Measurements from ENCODE around the gene DUSP1.
"Not testable (repeated sequence)": the region's sequence is repeated elsewhere in the genome, so short reads cannot be mapped to it uniquely, and the experiment has no call there.

DUSP1 gene, protein sequence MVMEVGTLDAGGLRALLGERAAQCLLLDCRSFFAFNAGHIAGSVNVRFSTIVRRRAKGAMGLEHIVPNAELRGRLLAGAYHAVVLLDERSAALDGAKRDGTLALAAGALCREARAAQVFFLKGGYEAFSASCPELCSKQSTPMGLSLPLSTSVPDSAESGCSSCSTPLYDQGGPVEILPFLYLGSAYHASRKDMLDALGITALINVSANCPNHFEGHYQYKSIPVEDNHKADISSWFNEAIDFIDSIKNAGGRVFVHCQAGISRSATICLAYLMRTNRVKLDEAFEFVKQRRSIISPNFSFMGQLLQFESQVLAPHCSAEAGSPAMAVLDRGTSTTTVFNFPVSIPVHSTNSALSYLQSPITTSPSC

DNA sequence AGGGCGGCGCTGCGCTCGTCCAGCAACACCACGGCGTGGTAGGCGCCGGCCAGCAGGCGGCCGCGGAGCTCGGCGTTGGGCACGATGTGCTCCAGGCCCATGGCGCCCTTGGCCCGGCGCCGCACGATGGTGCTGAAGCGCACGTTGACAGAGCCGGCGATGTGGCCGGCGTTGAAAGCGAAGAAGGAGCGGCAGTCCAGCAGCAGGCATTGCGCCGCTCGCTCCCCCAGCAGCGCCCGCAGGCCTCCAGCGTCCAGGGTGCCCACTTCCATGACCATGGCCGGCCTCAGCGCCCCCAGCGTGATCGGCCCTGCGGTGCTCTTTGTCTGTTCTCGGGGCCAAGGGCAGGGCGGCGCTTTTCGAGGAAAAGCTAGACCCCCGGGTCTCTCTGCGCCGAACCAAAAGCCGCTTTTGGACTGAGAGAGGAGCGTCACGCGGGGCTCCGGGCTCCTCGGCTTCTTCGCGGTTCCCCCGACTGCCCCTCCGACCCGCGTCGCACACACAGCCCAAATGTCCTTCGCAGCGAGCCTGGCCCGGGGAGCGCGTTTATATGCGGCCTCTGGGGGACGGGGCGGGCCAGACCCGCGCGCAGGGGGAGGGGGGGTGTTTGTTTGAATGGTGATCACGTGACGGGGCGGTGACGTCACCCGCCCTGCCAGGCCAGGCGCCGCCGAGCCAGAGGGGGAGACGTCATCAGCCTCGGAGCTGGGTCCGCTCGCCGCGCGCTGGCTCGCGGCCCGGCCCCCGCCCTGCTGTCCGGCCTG lies at the start of gene DUSP1:
Gene DUSP1, minus strand, starts transcription at position 521 of the 764 bp plus-strand sequence. Its CDS starts 243 bp downstream, at position 278.
- DNase-seq: peak; percentile 98 to 99

DNA sequence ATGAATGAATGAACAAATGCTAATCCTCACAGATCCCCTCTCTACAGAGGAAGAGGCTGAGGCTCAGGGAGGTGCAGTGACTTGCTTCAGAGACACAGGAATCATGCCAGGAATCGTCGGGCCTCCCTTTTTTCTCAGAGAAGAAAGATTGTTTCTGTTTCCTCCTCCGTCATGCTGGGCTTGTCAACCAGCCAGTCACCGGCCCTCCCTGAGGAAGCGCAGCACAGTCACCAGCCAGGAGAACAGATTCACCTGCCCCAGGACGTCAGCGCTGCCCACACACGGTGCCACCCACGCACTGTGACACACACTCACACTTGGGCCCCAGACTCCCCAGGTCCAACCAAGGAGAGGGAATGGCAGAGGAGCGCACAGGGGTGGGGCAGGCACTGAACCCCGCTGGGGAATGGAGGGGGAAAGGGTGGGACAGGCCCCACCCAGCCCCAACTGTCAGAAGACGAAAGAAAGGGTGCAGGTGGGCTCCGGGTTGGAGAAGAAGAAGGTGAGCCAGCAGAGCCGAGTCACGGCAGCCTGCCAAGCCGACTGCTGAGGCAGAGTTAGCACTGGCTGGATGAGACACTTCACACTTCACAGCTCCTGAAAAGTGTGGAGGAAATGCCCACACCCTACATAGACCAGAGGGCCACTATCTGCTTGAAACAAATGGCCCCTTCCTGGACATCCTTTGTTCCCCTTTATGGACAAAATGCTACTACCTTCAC lies 49.2 kb upstream of the DUSP1 start:
- DNase-seq: no peak

DNA sequence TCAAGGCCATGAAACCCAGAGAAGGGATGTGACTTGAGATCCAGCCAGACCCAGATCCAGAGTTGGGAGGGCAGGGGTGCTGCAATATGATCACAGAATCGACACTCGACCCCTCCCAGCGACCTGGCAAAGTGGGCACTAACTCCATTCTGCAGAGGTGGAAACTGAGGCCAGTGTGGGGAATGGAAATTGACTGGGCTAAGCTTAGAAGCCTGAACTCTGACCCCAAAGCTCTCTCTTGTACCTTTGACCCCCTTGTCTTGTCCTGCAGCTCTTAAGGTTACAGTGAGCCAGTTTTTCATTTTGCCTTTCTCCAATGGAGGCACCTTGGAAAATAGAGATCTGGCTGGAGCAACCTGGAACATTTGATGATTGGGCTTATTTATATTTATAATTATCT lies 48.6 kb upstream of the DUSP1 start:
- DNase-seq: no peak

DNA sequence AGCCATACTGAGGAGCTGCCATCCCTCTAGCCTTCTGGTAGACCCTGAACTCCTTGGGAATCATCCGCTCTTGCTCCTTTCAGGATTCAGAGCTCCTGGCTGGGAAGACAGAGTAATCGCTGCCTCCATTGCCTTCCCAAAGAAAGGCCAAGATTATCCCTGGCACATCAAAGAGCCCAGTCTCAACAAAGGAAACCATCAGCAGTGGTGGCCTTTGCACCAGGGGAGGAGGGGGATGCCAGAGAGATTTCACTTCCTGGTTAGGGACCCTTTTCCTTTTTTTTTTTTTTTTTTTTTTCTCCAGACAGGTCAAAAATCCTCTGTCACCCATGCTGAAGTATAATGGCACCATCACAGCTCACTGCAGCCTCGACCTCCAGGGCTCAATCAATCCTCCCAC lies 47.1 kb upstream of the DUSP1 start:
- no peak for DNase-seq

DNA sequence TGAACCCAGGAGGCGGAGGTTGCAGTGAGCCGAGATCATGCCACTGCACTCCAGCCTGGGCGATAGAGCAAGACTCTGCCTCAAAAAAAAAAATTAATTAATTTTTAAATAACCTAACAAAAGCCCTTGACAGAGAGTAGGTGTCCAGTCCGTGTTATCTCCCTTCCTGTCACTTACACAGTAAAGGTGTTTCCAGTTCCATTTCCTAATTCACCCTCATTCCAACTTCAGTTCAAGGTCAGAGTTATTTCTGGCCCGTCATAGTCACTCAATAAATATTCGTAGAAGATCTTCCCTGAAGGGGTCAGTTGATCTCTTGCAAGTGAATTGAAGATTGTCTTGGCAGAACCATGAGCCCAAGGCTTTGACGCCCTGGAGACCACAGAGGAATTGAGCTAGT lies 46.7 kb upstream of the DUSP1 start:
- no peak for DNase-seq

DNA sequence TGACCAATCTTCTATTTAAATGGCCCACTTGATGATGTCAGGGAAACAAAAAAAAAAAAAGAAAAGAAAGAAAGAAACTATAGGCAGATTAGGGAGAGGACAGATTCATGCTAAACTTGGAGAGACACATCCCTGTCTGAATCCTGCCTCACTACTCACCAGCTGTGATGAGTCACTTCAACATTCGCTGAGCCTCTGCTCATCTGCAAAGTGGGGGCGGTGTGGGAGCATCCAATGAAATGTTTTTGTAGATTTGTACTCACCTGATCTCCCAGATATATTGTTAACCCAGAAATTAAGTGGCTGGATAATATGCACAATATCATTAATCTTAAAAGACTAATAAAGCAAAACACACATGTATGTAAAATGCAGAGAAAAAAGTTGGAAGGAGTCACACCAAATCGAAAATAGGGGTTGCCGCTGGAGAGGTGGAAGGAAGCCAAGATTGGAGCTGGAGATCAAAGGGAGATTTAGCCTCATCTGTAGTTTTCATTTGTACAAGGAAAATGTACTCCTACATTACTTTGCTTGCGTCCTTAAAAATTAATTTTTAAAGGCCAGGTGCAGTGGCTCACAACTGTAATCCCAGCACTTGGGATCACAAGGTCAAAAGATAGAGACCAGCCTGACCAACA lies 46.0 kb upstream of the DUSP1 start:
- no peak for DNase-seq

DNA sequence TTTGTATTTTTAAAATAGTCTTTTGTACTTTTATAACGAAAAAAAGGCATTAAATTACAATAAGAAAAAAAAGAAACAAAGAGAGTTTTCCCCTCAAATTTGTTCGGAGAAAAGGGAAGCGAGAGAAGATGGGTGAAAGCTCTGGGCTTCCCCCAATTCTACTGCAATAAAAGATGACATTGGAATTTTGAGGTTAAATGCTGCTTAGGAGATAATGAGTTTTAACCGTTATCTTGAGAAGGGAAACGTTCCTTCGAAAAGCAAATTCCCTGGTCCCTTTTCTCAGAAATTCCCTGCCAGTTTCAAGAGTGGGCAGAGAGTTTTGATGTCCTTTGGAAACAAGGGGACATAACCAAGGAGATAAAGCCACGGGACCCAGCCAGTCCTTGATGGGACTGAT lies 44.6 kb upstream of the DUSP1 start:
- DNase-seq: no peak

DNA sequence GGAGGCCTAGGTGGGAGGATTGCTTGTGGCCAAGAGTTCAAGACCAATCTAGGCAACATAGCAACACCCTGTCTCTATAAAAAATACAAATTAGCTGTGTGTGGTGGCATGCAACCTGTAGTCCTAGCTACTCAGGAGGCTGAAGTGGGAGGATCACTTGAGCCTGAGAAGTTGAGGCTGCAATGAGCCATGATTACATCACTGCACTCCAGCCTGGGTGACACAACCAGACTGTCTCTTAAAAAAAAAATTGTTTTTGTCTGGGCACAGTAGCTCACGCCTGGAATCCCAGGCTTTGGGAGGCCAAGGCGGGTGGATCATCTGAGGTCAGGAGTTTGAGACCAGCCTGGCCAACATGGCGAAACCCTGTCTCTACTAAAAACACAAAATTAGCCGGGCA lies 40.0 kb upstream of the DUSP1 start:
- not testable (repeated sequence) for DNase-seq

DNA sequence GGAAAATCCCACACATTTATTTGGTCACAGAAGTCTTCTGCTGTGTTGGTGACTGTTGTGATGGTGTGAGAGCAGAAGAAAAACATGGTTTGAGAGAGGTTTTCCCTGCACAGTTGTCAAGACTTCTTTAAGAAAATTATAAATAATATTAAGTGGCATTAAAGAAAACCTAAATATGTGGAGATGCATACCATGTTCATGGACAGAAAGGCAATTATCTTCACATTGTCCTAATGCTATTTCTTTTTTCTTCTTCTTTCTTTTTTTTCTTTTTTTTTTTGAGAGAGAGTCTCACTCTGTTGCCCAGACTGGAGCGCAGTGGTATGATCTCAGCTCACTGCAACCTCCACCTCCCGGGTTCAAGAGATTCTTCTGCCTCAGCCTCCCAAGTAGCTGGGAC lies 38.8 kb upstream of the DUSP1 start:
- no peak for DNase-seq

DNA sequence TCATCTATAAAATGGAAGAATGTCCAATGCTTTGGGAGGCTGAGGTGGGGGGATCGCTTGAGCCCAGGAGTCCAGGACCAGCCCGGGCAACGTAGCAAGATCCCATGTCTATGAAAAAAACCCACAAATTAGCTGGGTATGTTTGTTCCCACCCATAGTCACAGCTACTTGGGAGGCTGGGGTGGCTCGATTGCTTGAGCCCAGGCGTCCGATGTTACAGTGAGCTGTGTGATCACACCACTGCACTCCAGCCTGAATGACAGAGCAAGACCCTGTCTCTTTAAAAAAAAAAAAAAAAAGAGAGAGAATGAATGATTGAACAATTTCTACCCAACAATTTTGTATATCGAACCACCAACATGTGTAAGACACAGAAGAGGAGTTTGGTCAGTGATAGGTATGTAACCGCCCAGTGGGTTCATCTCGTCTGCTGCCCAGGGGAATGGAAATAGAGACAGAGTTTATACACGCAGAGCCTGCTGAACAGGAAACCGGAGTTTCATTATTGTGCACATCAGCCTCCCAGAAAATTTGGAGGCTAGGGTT lies 36.8 kb upstream of the DUSP1 start:
- DNase-seq: no peak

DNA sequence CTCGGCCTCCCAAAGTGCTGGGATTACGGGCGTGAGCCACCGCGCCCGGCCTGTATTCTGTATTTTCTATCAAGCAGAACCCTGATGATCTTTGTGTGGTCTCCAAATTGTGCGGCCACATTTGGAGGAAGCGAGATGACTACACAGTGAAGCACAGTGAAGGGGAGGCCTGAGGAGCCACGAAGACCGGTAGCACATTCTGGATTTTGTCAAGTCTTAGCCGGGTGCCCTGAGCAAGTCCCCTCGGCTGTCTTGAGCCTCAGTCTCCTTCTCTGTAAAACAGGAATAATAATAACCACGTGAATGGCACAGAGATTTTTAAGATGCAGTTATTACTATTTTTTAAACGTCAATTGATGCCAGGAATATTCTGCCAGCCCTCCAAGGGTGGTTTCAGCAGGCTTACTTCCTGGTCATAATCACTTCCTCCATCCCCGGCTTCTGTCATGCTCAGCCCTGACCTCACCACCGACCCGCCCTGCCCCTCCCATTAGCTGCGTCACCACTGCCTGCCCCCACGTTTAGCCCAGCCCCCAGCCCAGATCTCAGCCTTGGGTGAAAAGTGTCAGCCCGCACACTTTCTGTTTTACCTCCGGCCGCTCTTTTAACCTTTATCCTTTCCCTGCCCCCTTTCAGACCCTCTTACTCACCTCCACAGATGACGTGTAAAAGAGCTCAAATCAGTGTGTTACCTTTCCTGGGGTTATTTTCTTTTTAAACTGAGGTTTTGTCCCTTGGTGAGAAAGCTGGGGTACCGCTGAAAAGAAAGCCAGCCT lies 36.1 kb upstream of the DUSP1 start:
- DNase-seq: peak; percentile 92 to 94

DNA sequence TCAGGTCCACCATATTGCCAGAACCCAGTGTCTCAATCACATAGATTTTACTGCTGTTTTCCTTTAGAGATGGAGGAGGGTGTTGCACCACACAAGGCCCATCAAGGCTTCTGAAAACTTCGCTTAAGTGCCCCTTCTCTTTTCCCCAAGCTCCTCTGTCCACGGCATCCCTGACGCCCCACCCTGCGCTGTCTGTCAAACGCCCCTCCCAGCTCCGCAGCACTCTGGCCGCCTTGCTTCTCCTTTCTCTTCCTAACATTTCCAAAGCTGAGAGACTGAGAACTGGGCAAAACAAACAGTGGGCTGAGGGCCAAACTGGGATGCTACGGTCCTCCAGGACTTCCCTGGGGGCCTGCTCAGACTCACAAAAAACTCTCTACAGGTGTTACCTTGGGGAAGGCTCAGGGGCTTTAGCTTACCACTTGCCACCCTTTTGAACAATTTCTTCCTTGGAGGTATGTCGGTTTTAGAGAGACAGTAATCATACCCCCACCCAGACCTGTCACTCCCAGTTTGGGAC lies 34.8 kb upstream of the DUSP1 start:
- no peak for DNase-seq

DNA sequence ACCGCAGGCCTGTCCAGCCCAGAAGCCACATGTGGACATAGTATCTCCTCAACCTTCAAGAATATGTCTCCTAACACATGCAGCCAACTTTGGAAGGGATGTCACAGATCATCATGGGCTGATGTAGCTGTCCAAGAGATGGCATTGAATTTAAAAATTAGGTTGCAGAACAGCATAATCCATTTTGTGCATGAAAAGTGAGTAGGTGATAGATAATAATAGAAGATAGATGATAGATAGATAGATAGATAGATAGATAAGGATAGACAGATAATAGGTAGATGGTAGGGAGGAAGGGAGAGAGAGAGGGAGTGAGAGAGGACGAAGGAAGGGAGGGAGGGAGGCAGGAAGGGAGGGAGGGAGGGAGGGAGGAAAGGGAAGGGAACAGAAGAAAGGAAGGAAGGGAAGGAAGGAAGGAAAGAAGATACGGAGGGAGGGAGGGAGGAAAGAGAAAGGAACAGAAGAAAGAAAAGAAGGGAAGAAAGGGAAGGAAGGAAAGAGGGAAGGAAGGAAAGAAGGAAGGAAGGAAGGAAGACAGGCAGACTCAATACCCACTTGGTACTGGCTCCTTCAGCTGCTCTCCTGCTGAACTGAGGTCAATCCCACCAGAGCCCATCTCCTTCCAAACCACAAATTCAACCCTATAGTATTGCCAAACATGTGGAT lies 34.2 kb upstream of the DUSP1 start:
- no peak for DNase-seq

DNA sequence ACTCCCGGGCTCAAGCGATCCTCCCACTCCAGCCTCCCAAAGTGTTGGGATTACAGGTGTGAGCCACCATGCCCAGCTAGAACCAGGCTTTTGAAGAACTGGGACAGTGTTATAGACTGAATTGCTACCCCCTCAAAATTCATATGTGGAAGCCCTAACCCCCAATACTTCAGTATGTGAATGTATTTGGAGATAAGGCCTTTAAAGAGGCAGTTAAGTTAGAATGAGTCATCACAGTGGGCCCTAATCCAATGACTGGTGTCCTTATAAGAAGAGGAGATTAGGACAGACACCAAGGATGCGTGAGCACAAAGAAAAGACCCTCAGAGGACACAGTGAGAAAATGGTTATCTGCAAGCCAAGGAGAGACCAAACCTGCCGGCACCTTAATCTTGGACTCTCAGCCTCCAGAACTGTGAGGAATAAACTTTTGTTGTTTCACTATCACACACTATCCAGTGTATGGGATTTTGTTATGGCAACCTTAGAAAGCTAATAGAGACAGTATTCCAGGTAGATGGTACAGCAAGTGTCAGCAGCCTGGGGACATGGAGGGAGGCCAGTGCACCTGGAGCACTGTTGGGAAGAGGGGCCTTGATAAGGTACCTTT lies 31.7 kb upstream of the DUSP1 start:
- no peak for DNase-seq

DNA sequence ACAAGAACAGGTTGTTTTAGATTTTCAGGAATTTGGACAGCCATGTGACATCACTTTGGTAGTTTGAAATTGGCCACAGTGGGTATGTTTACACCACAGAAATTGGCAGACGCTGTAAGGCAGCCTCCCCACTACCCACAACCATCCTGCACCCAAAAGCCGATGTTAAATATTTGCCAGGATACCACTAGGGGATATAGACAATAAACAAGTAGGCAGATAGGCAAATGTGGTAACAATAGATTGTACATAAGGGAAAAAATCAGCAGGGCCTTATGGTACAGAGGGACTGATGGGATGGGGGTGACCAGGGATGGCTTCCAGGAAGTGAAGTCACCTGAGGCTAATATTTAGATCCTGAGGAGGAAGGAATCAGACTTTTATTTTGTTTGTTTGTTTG lies 31.1 kb upstream of the DUSP1 start:
- DNase-seq: no peak

DNA sequence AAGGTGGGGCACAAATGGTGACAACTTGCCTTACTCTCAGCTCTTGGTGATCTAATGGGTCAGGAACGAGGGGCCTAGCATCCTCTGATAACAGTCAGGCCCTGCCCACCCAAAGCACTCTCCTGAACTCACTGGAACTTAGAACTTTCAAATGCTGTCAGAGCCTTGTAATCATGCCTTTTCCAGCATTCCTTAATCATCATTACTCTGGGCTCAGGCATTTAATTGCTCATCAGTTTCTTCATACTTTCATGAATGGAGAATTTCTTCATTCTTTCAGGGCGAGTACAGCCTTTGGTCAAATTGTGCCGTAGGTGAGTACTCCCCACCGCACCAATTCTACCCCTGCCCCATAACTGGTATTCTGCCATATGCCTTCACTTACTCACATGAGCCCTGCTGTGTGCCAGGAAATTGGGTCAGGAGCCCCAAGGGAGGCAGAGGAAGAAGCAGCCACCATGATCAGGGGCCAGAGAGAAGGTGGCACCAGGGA lies 30.2 kb upstream of the DUSP1 start:
- DNase-seq: no peak

DNA sequence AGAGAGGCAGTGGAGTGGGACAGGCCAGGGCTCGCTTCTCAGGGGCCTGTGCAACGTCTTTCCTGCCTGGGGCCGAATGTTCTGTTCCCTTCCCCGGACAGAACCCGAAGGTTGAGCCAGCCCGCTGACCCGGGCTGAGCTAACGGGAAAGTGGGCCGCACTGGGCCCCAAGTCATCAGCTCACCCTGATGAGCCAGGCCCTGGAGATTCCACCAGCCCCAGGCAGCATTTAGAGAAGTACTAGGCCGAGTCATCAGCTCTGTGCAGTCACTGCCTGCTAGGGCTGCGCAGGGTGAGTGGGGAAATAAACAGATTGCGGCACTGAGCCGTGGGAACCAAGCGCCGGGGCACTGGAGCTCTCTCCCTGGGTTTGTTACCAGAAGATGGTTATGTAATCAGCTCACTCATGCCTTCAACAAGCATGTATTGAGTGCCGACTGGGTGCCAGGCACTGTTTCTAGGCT lies 29.1 kb upstream of the DUSP1 start:
- peak; percentile 35 to 87 for DNase-seq

DNA sequence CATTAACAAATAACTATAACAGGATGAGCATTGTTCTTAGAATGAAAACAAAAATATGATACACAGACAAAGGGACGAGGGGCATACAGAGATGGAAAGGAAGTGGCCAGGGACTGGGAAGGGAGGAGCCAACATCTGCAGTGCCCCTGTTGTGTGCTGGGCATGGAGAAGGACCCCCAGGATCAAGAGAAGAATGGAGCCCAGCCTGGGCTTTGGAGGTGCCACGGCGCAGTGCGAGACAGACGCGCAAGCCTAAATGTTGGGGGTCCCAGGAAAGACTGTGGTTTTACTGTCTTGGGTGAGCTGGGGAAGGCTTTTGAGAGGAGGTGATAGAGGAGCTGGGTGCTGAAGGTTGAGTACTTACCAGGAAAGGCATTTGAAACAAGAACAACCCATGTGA lies 28.4 kb upstream of the DUSP1 start:
- no peak for DNase-seq

DNA sequence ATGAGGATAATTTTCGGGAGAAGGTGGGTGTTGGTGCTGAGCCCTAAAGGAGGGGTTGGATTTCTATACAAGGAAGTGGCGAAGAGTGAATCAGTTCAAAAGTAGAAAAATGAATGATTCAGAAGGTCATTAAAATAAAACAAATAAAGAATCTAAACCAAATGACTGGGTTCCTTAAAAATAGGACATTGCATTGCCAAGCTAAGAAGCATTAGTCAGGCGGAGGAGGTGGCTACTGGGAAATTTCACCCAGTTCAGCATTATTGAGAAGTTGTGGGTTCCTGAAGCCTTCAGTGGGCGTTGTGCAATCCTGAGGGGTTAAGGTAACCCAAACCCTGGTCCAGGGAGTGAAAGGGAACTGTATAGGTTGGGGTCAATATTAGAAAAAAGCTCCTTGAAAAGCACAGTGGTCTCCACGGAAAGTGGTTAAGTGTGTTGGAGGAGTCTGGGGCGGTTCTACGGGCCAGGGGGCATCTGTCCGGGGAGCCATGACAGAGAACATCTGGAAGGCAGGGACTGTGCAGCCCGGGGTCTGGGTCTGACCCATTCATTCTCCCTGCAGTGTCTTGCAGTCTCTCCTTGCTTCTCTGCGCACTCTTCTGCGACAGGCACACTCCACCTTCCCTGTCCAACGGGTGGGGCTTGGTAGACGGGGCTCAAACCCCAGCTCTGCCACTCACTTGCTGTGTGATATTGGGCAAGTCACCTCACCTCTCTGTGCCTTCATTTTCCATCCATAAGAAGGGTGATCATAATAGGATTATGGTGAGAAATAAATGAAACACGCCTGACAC lies 27.6 kb upstream of the DUSP1 start:
- DNase-seq: peak in 1 of 2 donors; percentile 71

DNA sequence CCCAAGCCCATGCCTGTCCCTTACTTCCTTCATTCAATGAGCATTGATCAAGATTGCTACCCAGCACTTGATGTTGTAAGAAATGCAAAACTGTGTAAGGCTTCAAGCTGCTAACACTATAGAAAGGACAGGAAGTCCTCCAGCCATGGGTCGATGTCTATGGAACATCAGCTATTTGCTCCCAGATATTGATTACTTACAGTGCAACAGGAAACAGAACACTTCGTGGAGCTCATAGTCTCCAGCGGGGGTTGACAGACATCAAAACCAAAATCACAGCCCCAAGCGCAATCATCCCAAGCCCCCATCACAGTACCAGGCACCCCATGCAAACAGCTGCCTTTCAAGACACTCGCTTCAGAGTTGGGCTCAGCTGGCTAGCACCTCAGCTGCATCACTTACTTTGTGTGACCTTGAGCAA lies 26.8 kb upstream of the DUSP1 start:
- no peak for DNase-seq
